ENCODE measurements around the gene FAR1. TPM values are rescaled to one million over a fixed set of nuclear protein-coding genes. Genes with fewer than 3 reads are reported as not detected.

Gene FAR1
- total RNA-seq, 1 donor from 2014 or later = 139 TPM

- peaks cover 20% of the 10 kb centered on the region for H3K36me3 Mint-ChIP-seq
- H3K27ac ChIP-seq = no peak overlapping the region
- H3K9me3 Mint-ChIP-seq = no peaks in the 10 kb centered on the region
- H3K79me2 ChIP-seq (ENCODE audit: low read depth) = peaks cover 35% of the 10 kb centered on the region
- H3K27me3 ChIP-seq = no peaks in the 10 kb centered on the region
- no peaks in the 10 kb centered on the region for H3F3A ChIP-seq (ENCODE audit: low read depth)
- no peak overlapping the region for H3K9ac ChIP-seq
- H4K20me1 ChIP-seq (ENCODE audit: low read depth) = peaks cover 33% of the 10 kb centered on the region
- no peaks in the 10 kb centered on the region for H3K27me3 Mint-ChIP-seq (ENCODE audit: insufficient read depth, low read depth)
- H3K9me3 ChIP-seq (ENCODE audit: low read depth) = no peaks in the 10 kb centered on the region
- no peaks in the 10 kb centered on the region for H3K4me1 Mint-ChIP-seq
- no peak overlapping the region for H3K4me3 ChIP-seq
- no peak for TF ChIP-seq CTCF (IDR thresholded peaks at IDR 0.05)
- TF ChIP-seq EZH2 (IDR thresholded peaks at IDR 0.05) = no peak
- no peak for TF ChIP-seq EZH2phosphoT487 (IDR thresholded peaks at IDR 0.05)
- no peak overlapping the region for H3K27ac Mint-ChIP-seq
- peaks cover 6% of the 10 kb centered on the region for H3K36me3 ChIP-seq
- no peak overlapping the region for H2AFZ ChIP-seq (replicated peaks)
- H3K4me1 ChIP-seq = peaks cover 5% of the 10 kb centered on the region
- no peak overlapping the region for H3K4me2 ChIP-seq
- DNase-seq (ENCODE audit: low spot score) = no peak
- H3K4me3 Mint-ChIP-seq = no peak overlapping the region
Observed at GRCh38 chr11:13697710-13698109, 29.2 kb downstream of the FAR1 start.

- Histone ChIP-seq H4K20me1 (ENCODE audit: low read depth) (peaks cover 29% of the 10 kb centered on the region), H3K9ac (no peak overlapping the region), H3K4me3 (no peak overlapping the region), H3K4me1 (peaks cover 1% of the 10 kb centered on the region), H3F3A (ENCODE audit: low read depth) (no peaks in the 10 kb centered on the region), H3K36me3 (peaks cover 6% of the 10 kb centered on the region), H3K9me3 (ENCODE audit: low read depth) (no peaks in the 10 kb centered on the region), H3K27me3 (no peaks in the 10 kb centered on the region), H3K4me2 (no peak overlapping the region), H3K79me2 (ENCODE audit: low read depth) (peaks cover 31% of the 10 kb centered on the region), H3K27ac (no peak overlapping the region), H2AFZ (replicated peaks) (no peak overlapping the region)
- no peak for TF ChIP-seq EZH2 (IDR thresholded peaks at IDR 0.05)
- TF ChIP-seq EZH2phosphoT487 (IDR thresholded peaks at IDR 0.05) = no peak
- Mint-ChIP-seq H3K36me3 (peaks cover 22% of the 10 kb centered on the region), H3K27ac (no peak overlapping the region), H3K9me3 (no peaks in the 10 kb centered on the region), H3K27me3 (ENCODE audit: insufficient read depth, low read depth) (no peaks in the 10 kb centered on the region), H3K4me1 (no peaks in the 10 kb centered on the region), H3K4me3 (no peak overlapping the region)
- DNase-seq (ENCODE audit: low spot score) = no peak
Observed at GRCh38 chr11:13698132-13698531, 29.7 kb downstream of the FAR1 start.

DNA sequence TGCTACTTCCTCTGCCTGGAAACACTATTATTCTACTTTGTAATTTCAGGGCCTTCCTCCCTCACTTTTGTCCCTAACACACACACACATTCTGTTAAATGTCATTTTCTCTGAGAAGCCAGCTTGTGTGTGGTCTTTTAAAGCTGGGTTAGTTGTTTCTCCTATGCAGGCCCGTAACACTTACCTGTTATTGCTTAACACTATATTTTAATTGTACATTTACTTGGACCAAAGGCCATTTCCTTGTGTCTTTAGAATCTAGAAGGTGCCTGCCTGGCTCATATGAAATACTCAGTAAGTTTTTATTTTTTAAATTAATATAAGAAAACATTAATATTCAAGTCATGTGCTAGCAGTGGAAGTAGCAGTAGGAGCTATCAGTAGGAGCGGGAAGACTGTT is 30.6 kb downstream of the FAR1 start:
- Histone ChIP-seq H3K4me3 (no peak overlapping the region), H3K36me3 (peaks cover 6% of the 10 kb centered on the region), H3K79me2 (ENCODE audit: low read depth) (peaks cover 22% of the 10 kb centered on the region), H3K9ac (no peak overlapping the region), H3F3A (ENCODE audit: low read depth) (no peaks in the 10 kb centered on the region), H4K20me1 (ENCODE audit: low read depth) (peaks cover 20% of the 10 kb centered on the region), H3K9me3 (ENCODE audit: low read depth) (no peaks in the 10 kb centered on the region), H2AFZ (replicated peaks) (no peak overlapping the region), H3K4me2 (no peak overlapping the region), H3K4me1 (no peaks in the 10 kb centered on the region), H3K27ac (no peak overlapping the region), H3K27me3 (no peaks in the 10 kb centered on the region)
- no peak for DNase-seq (ENCODE audit: low spot score)
- Mint-ChIP-seq H3K27me3 (ENCODE audit: insufficient read depth, low read depth) (no peaks in the 10 kb centered on the region), H3K4me3 (no peak overlapping the region), H3K36me3 (peaks cover 24% of the 10 kb centered on the region), H3K27ac (no peak overlapping the region), H3K9me3 (no peaks in the 10 kb centered on the region), H3K4me1 (no peaks in the 10 kb centered on the region)
- no peak for TF ChIP-seq EZH2 (IDR thresholded peaks at IDR 0.05)
- TF ChIP-seq CTCF (IDR thresholded peaks at IDR 0.05) = no peak
- no peak for TF ChIP-seq EZH2phosphoT487 (IDR thresholded peaks at IDR 0.05)

- Histone ChIP-seq H3K79me2 (ENCODE audit: low read depth) (peaks cover 14% of the 10 kb centered on the region), H3K4me1 (peaks cover under 1% of the 10 kb centered on the region), H3K4me2 (no peak overlapping the region), H3K9ac (no peak overlapping the region), H3K27me3 (no peaks in the 10 kb centered on the region), H3K4me3 (no peak overlapping the region), H3K36me3 (peaks cover 6% of the 10 kb centered on the region), H3K27ac (no peak overlapping the region), H4K20me1 (ENCODE audit: low read depth) (peaks cover 12% of the 10 kb centered on the region), H3F3A (ENCODE audit: low read depth) (no peaks in the 10 kb centered on the region), H3K9me3 (ENCODE audit: low read depth) (no peaks in the 10 kb centered on the region), H2AFZ (replicated peaks) (no peak overlapping the region)
- H3K9me3 Mint-ChIP-seq = no peaks in the 10 kb centered on the region
- no peak for DNase-seq (ENCODE audit: low spot score)
- no peak overlapping the region for H3K4me3 Mint-ChIP-seq
- peaks cover 26% of the 10 kb centered on the region for H3K36me3 Mint-ChIP-seq
- H3K27ac Mint-ChIP-seq = no peak overlapping the region
- H3K27me3 Mint-ChIP-seq (ENCODE audit: insufficient read depth, low read depth) = no peaks in the 10 kb centered on the region
- H3K4me1 Mint-ChIP-seq = no peaks in the 10 kb centered on the region
- no peak for TF ChIP-seq CTCF (IDR thresholded peaks at IDR 0.05)
- no peak for TF ChIP-seq EZH2 (IDR thresholded peaks at IDR 0.05)
- TF ChIP-seq EZH2phosphoT487 (IDR thresholded peaks at IDR 0.05) = no peak
Observed at GRCh38 chr11:13699870-13700269, 31.4 kb downstream of the FAR1 start.
